ENCODE data around the gene MINAR1. TPM values are rescaled to one million over a fixed set of nuclear protein-coding genes. Genes with fewer than 3 reads are reported as not detected.

The MINAR1 gene
- polyA plus RNA-seq, 1 donor (not counting 4 experiments of a cell fraction or from before 2014, with no cell fraction given), result 0.13 TPM

GRCh38 chr15:79453446-79453845, 21.3 kb downstream of the MINAR1 start:
- no peaks in the 10 kb centered on the region for H3K9me1 ChIP-seq (ENCODE audit: control insufficient read depth, extremely low read depth, insufficient read depth, low read length)
- no peak for FAIRE-seq
- H3K9me3 ChIP-seq (ENCODE audit: control insufficient read depth, low read depth, low read length), result no peaks in the 10 kb centered on the region
- H3K27me3 ChIP-seq (ENCODE audit: control insufficient read depth, extremely low read depth, insufficient read depth, low read length), result peaks cover 5% of the 10 kb centered on the region
- H3K36me3 ChIP-seq (ENCODE audit: control insufficient read depth in 2 of 2, extremely low read depth in 1 of 2, insufficient read depth in 2 of 2, low read length in 2 of 2), result no peaks in the 10 kb centered on the region
- no peak for DNase-seq (ENCODE audit: low read depth, low spot score)
- no peaks in the 10 kb centered on the region for H4K20me1 ChIP-seq (ENCODE audit: control insufficient read depth, extremely low read depth, insufficient read depth, low read length)
- no peak overlapping the region for H3K4me2 ChIP-seq (ENCODE audit: control insufficient read depth, extremely low read depth, insufficient read depth, low read depth, low read length)
- dilution Hi-C loops (cut with MboI; ENCODE audit: extremely low pct_ligation_motif_present, low sequenced_read_pairs), result no loop called here
- H3K79me2 ChIP-seq (ENCODE audit: control insufficient read depth, insufficient read depth, low read length), result no peaks in the 10 kb centered on the region
- H3K4me1 ChIP-seq (ENCODE audit: control insufficient read depth, extremely low read depth, insufficient read depth, low read length), result no peaks in the 10 kb centered on the region
- H3K9ac ChIP-seq (ENCODE audit: control insufficient read depth, extremely low read depth, insufficient read depth, low read length), result no peak overlapping the region
- TF ChIP-seq CTCF (optimal IDR thresholded peaks at IDR 0.05 in 1 of 3, IDR thresholded peaks at IDR 0.05 in 1 of 3, conservative IDR thresholded peaks at IDR 0.05 in 1 of 3; ENCODE audit: extremely low read depth in 1 of 3, insufficient read depth in 2 of 3, low read length in 3 of 3) (no peak), EZH2 (IDR thresholded peaks at IDR 0.05; ENCODE audit: low read length) (no peak)
- no peak overlapping the region for H3K27ac ChIP-seq (ENCODE audit: control insufficient read depth, insufficient read depth, low read length)
- H3K4me3 ChIP-seq (ENCODE audit: control insufficient read depth in 2 of 3, extremely low read depth in 1 of 3, insufficient read depth in 2 of 3, low read depth in 1 of 3, low read length in 3 of 3), result no peak overlapping the region
- no peak overlapping the region for H2AFZ ChIP-seq (ENCODE audit: control insufficient read depth, low read length)

DNA sequence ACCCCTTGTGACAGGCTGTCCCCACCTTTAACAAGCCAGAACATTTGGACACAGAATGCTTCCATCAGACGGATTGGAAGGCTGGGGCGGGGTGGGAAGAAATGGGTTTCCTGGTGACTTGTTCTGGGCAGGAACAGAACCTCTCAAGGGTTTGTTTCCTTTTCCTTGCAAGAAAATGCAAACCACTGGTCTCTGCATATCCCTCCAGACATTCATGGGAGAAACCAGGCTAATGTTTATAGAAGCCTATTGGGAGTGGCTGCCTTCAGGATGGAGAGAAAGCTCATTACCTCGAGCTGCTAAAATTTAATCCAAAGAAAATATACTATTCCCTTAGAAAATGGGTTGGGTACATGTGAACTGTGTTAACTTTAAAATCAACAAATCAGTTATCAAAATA, 21.9 kb downstream of the MINAR1 start:
- H3K4me1 ChIP-seq (ENCODE audit: control insufficient read depth, extremely low read depth, insufficient read depth, low read length), result no peaks in the 10 kb centered on the region
- H3K36me3 ChIP-seq (ENCODE audit: control insufficient read depth in 2 of 2, extremely low read depth in 1 of 2, insufficient read depth in 2 of 2, low read length in 2 of 2), result no peaks in the 10 kb centered on the region
- no peaks in the 10 kb centered on the region for H3K79me2 ChIP-seq (ENCODE audit: control insufficient read depth, insufficient read depth, low read length)
- peaks cover 5% of the 10 kb centered on the region for H3K27me3 ChIP-seq (ENCODE audit: control insufficient read depth, extremely low read depth, insufficient read depth, low read length)
- H3K27ac ChIP-seq (ENCODE audit: control insufficient read depth, insufficient read depth, low read length), result no peak overlapping the region
- DNase-seq (ENCODE audit: low read depth, low spot score) (no peak), FAIRE-seq (no peak)
- H3K4me2 ChIP-seq (ENCODE audit: control insufficient read depth, extremely low read depth, insufficient read depth, low read depth, low read length), result no peak overlapping the region
- H2AFZ ChIP-seq (ENCODE audit: control insufficient read depth, low read length), result no peak overlapping the region
- H3K4me3 ChIP-seq (ENCODE audit: control insufficient read depth in 2 of 3, extremely low read depth in 1 of 3, insufficient read depth in 2 of 3, low read depth in 1 of 3, low read length in 3 of 3), result no peak overlapping the region
- no peak overlapping the region for H3K9ac ChIP-seq (ENCODE audit: control insufficient read depth, extremely low read depth, insufficient read depth, low read length)
- no peaks in the 10 kb centered on the region for H4K20me1 ChIP-seq (ENCODE audit: control insufficient read depth, extremely low read depth, insufficient read depth, low read length)
- TF ChIP-seq CTCF (optimal IDR thresholded peaks at IDR 0.05 in 1 of 3, IDR thresholded peaks at IDR 0.05 in 1 of 3, conservative IDR thresholded peaks at IDR 0.05 in 1 of 3; ENCODE audit: extremely low read depth in 1 of 3, insufficient read depth in 2 of 3, low read length in 3 of 3) (no peak), EZH2 (IDR thresholded peaks at IDR 0.05; ENCODE audit: low read length) (no peak)
- dilution Hi-C loops (cut with MboI; ENCODE audit: extremely low pct_ligation_motif_present, low sequenced_read_pairs), result no loop called here
- H3K9me3 ChIP-seq (ENCODE audit: control insufficient read depth, low read depth, low read length), result no peaks in the 10 kb centered on the region
- no peaks in the 10 kb centered on the region for H3K9me1 ChIP-seq (ENCODE audit: control insufficient read depth, extremely low read depth, insufficient read depth, low read length)
